Fibroblast of lung (primary cell): ENCODE results near the gene LTF. TPM values are rescaled to one million over a fixed set of nuclear protein-coding genes. Genes with fewer than 3 reads are reported as not detected.

Experiments used
- DNase-seq, 2 donors: peaks; one replicate each; pipeline versions ENCODE4 v3.0.0 to v3.0.0-alpha.2; 2010; ENCODE audit warnings: low read depth in 2 of 2
- H2AFZ ChIP-seq: 2 replicates; pipeline ENCODE4 v1.5.1; 2012; ENCODE audit warnings: low read length, control low read depth, inconsistent platforms
- H3K27ac ChIP-seq: 2 replicates; pipeline ENCODE4 v1.5.1; 2011; ENCODE audit warnings: low read length, control low read depth; ENCODE audit not compliant: insufficient read depth
- H3K27me3 ChIP-seq: 2 replicates; pipeline ENCODE4 v1.5.1; 2011; ENCODE audit warnings: mild to moderate bottlenecking, low read length; ENCODE audit not compliant: control insufficient read depth, insufficient read depth
- H3K36me3 ChIP-seq: 2 replicates; pipeline ENCODE4 v1.5.1; 2011; ENCODE audit warnings: low read length; ENCODE audit not compliant: control insufficient read depth, insufficient read depth
- H3K4me1 ChIP-seq: 2 replicates; pipeline ENCODE4 v1.5.1; 2011; ENCODE audit warnings: low read length; ENCODE audit not compliant: control insufficient read depth, insufficient read depth; ENCODE audit errors: extremely low read depth
- H3K4me2 ChIP-seq: 2 replicates; pipeline ENCODE4 v1.5.1; 2011; ENCODE audit warnings: low read length, control low read depth; ENCODE audit not compliant: insufficient read depth; ENCODE audit errors: extremely low read depth
- H3K4me3 ChIP-seq, 4 experiments: fragments of 200-600 bp in 1 of 4; sonication (generic) in 1 of 4; replicated peaks in 1 of 4; 2 replicates each; pipeline ENCODE4 v1.5.1; 2011 to 2016; ENCODE audit warnings: low read length in 4 of 4, low read depth in 3 of 4, mild to moderate bottlenecking in 3 of 4, control low read depth in 2 of 4, inconsistent platforms in 1 of 4, mixed read lengths in 1 of 4; ENCODE audit not compliant: insufficient read depth in 1 of 4; ENCODE audit errors: control extremely low read depth in 1 of 4
- H3K79me2 ChIP-seq: 2 replicates; pipeline ENCODE4 v1.5.1; 2012; ENCODE audit warnings: mild to moderate bottlenecking, low read length, inconsistent platforms; ENCODE audit not compliant: control insufficient read depth, insufficient read depth
- H3K9ac ChIP-seq: 2 replicates; pipeline ENCODE4 v1.5.1; 2011; ENCODE audit warnings: mild to moderate bottlenecking, low read length, control low read depth; ENCODE audit not compliant: insufficient read depth
- H3K9me3 ChIP-seq: 2 replicates; pipeline ENCODE4 v1.5.1; 2012; ENCODE audit warnings: low read depth, low read length; ENCODE audit not compliant: control insufficient read depth, insufficient read depth
- H4K20me1 ChIP-seq: 2 replicates; pipeline ENCODE4 v1.5.1; 2011; ENCODE audit warnings: low read length; ENCODE audit not compliant: control insufficient read depth, insufficient read depth; ENCODE audit errors: extremely low read depth
- CTCF ChIP-seq, 2 donors: IDR thresholded peaks in 1 of 2; conservative IDR thresholded peaks in 1 of 2; 1 replicate in 1 of 2; 2 replicates in 1 of 2; pipeline ENCODE4 v1.5.1; 2011 to 2012; ENCODE audit warnings: low read length in 2 of 2, control low read depth in 1 of 2, inconsistent platforms in 1 of 2, low read depth in 1 of 2, mild to moderate bottlenecking in 1 of 2
- EZH2 ChIP-seq: IDR thresholded peaks from 2 replicates; pipeline ENCODE4 v1.5.1; 2012; ENCODE audit warnings: low read length, control low read depth, mild to moderate bottlenecking; ENCODE audit errors: missing control alignments
- polyA plus RNA-seq, 2 donors: library from polyadenylated mRNA; depleted of rRNA in 1 of 2; stranded (reverse) in 1 of 2; unstranded in 1 of 2; fragments of >200 nt; gene quantifications; 2 replicates each; pipeline ENCODE4 v1.2.1, GENCODE V29; 2011 to 2012; ENCODE audit warnings: missing spikeins in 1 of 2
- total RNA-seq: library from RNA; depleted of rRNA; stranded (reverse); fragments of >200 nt; gene quantifications from 2 replicates; pipeline ENCODE4 v1.2.1, GENCODE V29; 2014

LTF gene
- total and polyA plus RNA-seq, 2 donors (not counting 1 experiment from before 2014, with no cell fraction given), result not detected

GRCh38 chr3:46492890-46493547, 28.3 kb upstream of the LTF start:
- Histone ChIP-seq H3K9me3 (no peaks in the 10 kb centered on the region), H2AFZ (no peak overlapping the region), H3K27ac (no peak overlapping the region), H3K27me3 (no peaks in the 10 kb centered on the region), H3K9ac (no peak overlapping the region), H4K20me1 (no peaks in the 10 kb centered on the region), H3K79me2 (no peaks in the 10 kb centered on the region), H3K4me1 (peaks cover 14% of the 10 kb centered on the region), H3K36me3 (no peaks in the 10 kb centered on the region), H3K4me2 (no peak overlapping the region), H3K4me3 (no peak overlapping the region)
- no peak for DNase-seq
- no peak for TF ChIP-seq EZH2
- TF ChIP-seq CTCF (conservative IDR thresholded peaks at IDR 0.05 in 1 of 2, IDR thresholded peaks at IDR 0.05 in 1 of 2; ENCODE audit: low read depth in 1 of 2, low read length in 2 of 2), result no peak

GRCh38 chr3:46491089-46492070, 26.7 kb upstream of the LTF start:
- no peaks in the 10 kb centered on the region for H4K20me1 ChIP-seq
- no peaks in the 10 kb centered on the region for H3K79me2 ChIP-seq
- no peak overlapping the region for H3K4me2 ChIP-seq
- H2AFZ ChIP-seq, result no peak overlapping the region
- no peak for TF ChIP-seq EZH2
- no peak for TF ChIP-seq CTCF (conservative IDR thresholded peaks at IDR 0.05 in 1 of 2, IDR thresholded peaks at IDR 0.05 in 1 of 2; ENCODE audit: low read depth in 1 of 2, low read length in 2 of 2)
- H3K4me3 ChIP-seq, result no peak overlapping the region
- no peaks in the 10 kb centered on the region for H3K9me3 ChIP-seq
- H3K9ac ChIP-seq, result no peak overlapping the region
- DNase-seq, result no peak
- no peaks in the 10 kb centered on the region for H3K36me3 ChIP-seq
- no peak overlapping the region for H3K27ac ChIP-seq
- H3K4me1 ChIP-seq, result peaks cover 14% of the 10 kb centered on the region
- H3K27me3 ChIP-seq, result no peaks in the 10 kb centered on the region

- no peak overlapping the region for H3K4me3 ChIP-seq
- no peaks in the 10 kb centered on the region for H4K20me1 ChIP-seq
- H3K9me3 ChIP-seq, result no peaks in the 10 kb centered on the region
- TF ChIP-seq EZH2 (no peak), CTCF (conservative IDR thresholded peaks at IDR 0.05 in 1 of 2, IDR thresholded peaks at IDR 0.05 in 1 of 2; ENCODE audit: low read depth in 1 of 2, low read length in 2 of 2) (no peak)
- peaks cover 8% of the 10 kb centered on the region for H3K4me1 ChIP-seq
- no peaks in the 10 kb centered on the region for H3K27me3 ChIP-seq
- H3K79me2 ChIP-seq, result no peaks in the 10 kb centered on the region
- H3K4me2 ChIP-seq, result no peak overlapping the region
- DNase-seq, result peak; percentile 50 to 56
- H3K9ac ChIP-seq, result no peak overlapping the region
- H2AFZ ChIP-seq, result no peak overlapping the region
- no peaks in the 10 kb centered on the region for H3K36me3 ChIP-seq
- H3K27ac ChIP-seq, result no peak overlapping the region
These were observed 25.8 kb upstream of the LTF start for GRCh38 chr3:46490338-46491084.
